ENCODE results near the gene KRT80. TPM values are rescaled to one million over a fixed set of nuclear protein-coding genes. Genes with fewer than 3 reads are reported as not detected.
A peak's percentile ranks its signal among the peaks of the same experiment; 100 is the strongest.

Gene KRT80
- total and polyA plus RNA-seq, 8 donors: 4.8 to 18.3 (median 8.6) TPM

GRCh38 chr12:52200086-52200780 lies 8.4 kb upstream of the KRT80 start:
- FAIRE-seq (no peak), ATAC-seq (no peak), DNase-seq (peak in 1 of 6 donors; percentile 23)
- no peaks in the 10 kb centered on the region for H3K27me3 ChIP-seq
- H3K4me1 ChIP-seq: peaks cover 17 to 20% (median 18%) of the 10 kb centered on the region in 3 donors
- H3K36me3 ChIP-seq: no peaks in the 10 kb centered on the region
- no peaks in the 10 kb centered on the region for H3K9me3 ChIP-seq
- no peak overlapping the region for H3K4me3 ChIP-seq
- no peak overlapping the region for H3K27ac ChIP-seq
- intact Hi-C loops (cut with DNase I): no loop called here
- no peak for TF ChIP-seq CTCF (IDR thresholded peaks at IDR 0.05)
- WGBS, 2 donors: 93 to 97% methylated on average over 13 of the region's 13 CpGs

- ATAC-seq (no peak), DNase-seq (peak in 1 of 6 donors; percentile 26), FAIRE-seq (no peak)
- WGBS, 2 donors: 92 to 94% methylated on average over 8 of the region's 8 CpGs
- Histone ChIP-seq H3K9me3 (no peaks in the 10 kb centered on the region), H3K27me3 (no peaks in the 10 kb centered on the region), H3K4me1 (peaks cover 17 to 20% (median 18%) of the 10 kb centered on the region in 3 donors), H3K4me3 (no peak overlapping the region), H3K27ac (peak overlapping the region in 1 of 4 donors; percentile 72), H3K36me3 (no peaks in the 10 kb centered on the region)
- no peak for TF ChIP-seq CTCF (IDR thresholded peaks at IDR 0.05)
- intact Hi-C loops (cut with DNase I): no loop called here
Measured at GRCh38 chr12:52199294-52199919, 7.6 kb upstream of the KRT80 start.

- H3K4me3 ChIP-seq: no peak overlapping the region
Measured at GRCh38 chr12:52198454-52199215, 6.8 kb upstream of the KRT80 start.

More at GRCh38 chr12:52198454-52199215, 6.8 kb upstream of the KRT80 start:
- 81 to 84% methylated on average over 5 of the region's 5 CpGs for WGBS, 2 donors
- H3K36me3 ChIP-seq: no peaks in the 10 kb centered on the region
- no peak for TF ChIP-seq CTCF (IDR thresholded peaks at IDR 0.05)
- DNase-seq (peak in 2 of 6 donors; percentile 21 to 44), ATAC-seq (peak in 1 of 4 donors; percentile 4), FAIRE-seq (no peak)
- H3K9me3 ChIP-seq: no peaks in the 10 kb centered on the region
- intact Hi-C loops (cut with DNase I): no loop called here
- H3K4me1 ChIP-seq: peaks cover 17 to 25% (median 18%) of the 10 kb centered on the region in 3 donors
- H3K27ac ChIP-seq: peak overlapping the region; percentile 38 to 77 (median 60)
- H3K27me3 ChIP-seq: no peaks in the 10 kb centered on the region

Measured in pancreas (tissue), 10 donors.